HepG2 (cell line): ENCODE measurements around the gene KCNJ4. TPM values are rescaled to one million over a fixed set of nuclear protein-coding genes. Genes with fewer than 3 reads are reported as not detected.

Experiments used
- ATAC-seq: fragments of 200-7000 bp; cut with Tn5 transposase; 3 replicates; pipeline ENCODE4 v1.9.1; 2020; ENCODE audit warnings: mild to moderate bottlenecking, moderate library complexity
- BruUV-seq: library from RNA; stranded (reverse); fragments of 400-500 nt; replicated peaks from 2 replicates; lab custom pipeline; 2021; lab: Mats Ljungman, UMichigan
- CTCF ChIA-PET: fragments of 300-600 bp; formaldehyde crosslinking; extraction: SDS; loops from one replicate; lab custom pipeline; 2021; ENCODE audit warnings: low total read pairs, inconsistent platforms, low intra/inter-chr PET ratio; lab: Yijun Ruan, JAX
- POLR2A ChIA-PET: fragments of 350-600 bp; sonication (Branson Sonifier 250); formaldehyde crosslinking; loops from one replicate; lab custom pipeline; 2020; ENCODE audit warnings: antibody characterized with exemption, inconsistent platforms; lab: Yijun Ruan, JAX
- DNase-seq: peaks from one replicate; pipeline ENCODE4 v3.0.0-alpha.2; 2015; ENCODE audit warnings: low spot score
- FAIRE-seq: peaks from 3 replicates; lab custom pipeline; 2011; peaks lifted over from hg19 to GRCh38; lab: Jason Lieb, UNC
- H2AFZ ChIP-seq: one replicate; pipeline ENCODE4 v1.6.1; 2011; ENCODE audit warnings: low read length, inconsistent platforms
- H3K27ac ChIP-seq: fragments of 300-600 bp; 3 replicates; pipeline ENCODE4 v1.8.0; 2011; ENCODE audit warnings: mixed run types, mild to moderate bottlenecking, mixed read lengths, low read length, inconsistent platforms; ENCODE audit not compliant: insufficient read depth; ENCODE audit errors: extremely low read length
- H3K27me3 ChIP-seq, 2 experiments: fragments of 200-600 bp in 1 of 2; 2 replicates in 1 of 2; 3 replicates in 1 of 2; pipeline versions ENCODE4 v1.6.0 to v1.8.0; 2011; ENCODE audit warnings: low read length in 2 of 2, mild to moderate bottlenecking in 2 of 2, moderate library complexity in 2 of 2, inconsistent platforms in 1 of 2; ENCODE audit not compliant: insufficient read depth in 2 of 2, control insufficient read depth in 1 of 2
- H3K36me3 ChIP-seq, 2 experiments: fragments of 200-600 bp in 1 of 2; replicated peaks in 1 of 2; 2 replicates in 1 of 2; 3 replicates in 1 of 2; pipeline versions ENCODE4 v1.5.1 to v1.8.0; 2011; ENCODE audit warnings: low read length in 2 of 2, inconsistent platforms in 1 of 2; ENCODE audit not compliant: insufficient read depth in 2 of 2, control insufficient read depth in 1 of 2
- H3K4me1 ChIP-seq: 2 replicates; pipeline ENCODE4 v1.5.1; 2012; ENCODE audit warnings: low read length, inconsistent platforms; ENCODE audit not compliant: insufficient read depth
- H3K4me2 ChIP-seq: 2 replicates; pipeline ENCODE4 v1.6.0; 2011; ENCODE audit warnings: low read depth, low read length, inconsistent platforms
- H3K4me3 ChIP-seq, 3 experiments: fragments of 200-600 bp in 1 of 3; sonication (generic), shearing (Covaris generic) in 1 of 3; replicated peaks in 1 of 3; 2 replicates each; pipeline ENCODE4 v1.5.1; 2011 to 2016; ENCODE audit warnings: low read length in 3 of 3, inconsistent platforms in 2 of 3, low read depth in 2 of 3, mild to moderate bottlenecking in 2 of 3, control low read depth in 1 of 3, mixed read lengths in 1 of 3; ENCODE audit not compliant: insufficient read depth in 1 of 3
- H3K79me2 ChIP-seq: one replicate; pipeline ENCODE4 v1.6.1; 2011; ENCODE audit warnings: low read length, inconsistent platforms; ENCODE audit not compliant: insufficient read depth
- H3K9ac ChIP-seq: 2 replicates; pipeline ENCODE4 v1.6.0; 2011; ENCODE audit warnings: mild to moderate bottlenecking, low read depth, low read length, inconsistent platforms; ENCODE audit not compliant: insufficient read depth
- H3K9me3 ChIP-seq: 2 replicates; pipeline ENCODE4 v1.5.1; 2012; ENCODE audit warnings: mild to moderate bottlenecking, low read length
- H4K20me1 ChIP-seq: 2 replicates; pipeline ENCODE4 v1.6.0; 2011; ENCODE audit warnings: inconsistent platforms, mild to moderate bottlenecking, low read length, moderate library complexity; ENCODE audit not compliant: insufficient read depth
- ARID2 ChIP-seq: sonication (generic); formaldehyde crosslinking; IDR thresholded peaks from 2 replicates; pipeline ENCODE4 v1.8.1; 2022; ENCODE audit warnings: mild to moderate bottlenecking, missing genetic modification reagents, borderline replicate concordance
- CEBPG ChIP-seq: IDR thresholded peaks from 2 replicates; pipeline ENCODE4 v1.6.1; 2016
- CTCF ChIP-seq: sonication (generic); formaldehyde crosslinking; IDR thresholded peaks from 2 replicates; pipeline ENCODE4 v1.5.0; 2020; ENCODE audit warnings: mild to moderate bottlenecking, missing genetic modification reagents, moderate library complexity
- GABPB1 ChIP-seq: IDR thresholded peaks from 2 replicates; pipeline ENCODE4 v1.6.1; 2016; ENCODE audit warnings: mild to moderate bottlenecking, missing genetic modification reagents, moderate library complexity, missing compliant biosample characterization
- GLI4 ChIP-seq: sonication (generic); formaldehyde crosslinking; IDR thresholded peaks from 2 replicates; pipeline ENCODE4 v1.5.1; 2020; ENCODE audit warnings: missing genetic modification reagents, mild to moderate bottlenecking, moderate library complexity, borderline replicate concordance
- NONO ChIP-seq, 2 experiments: fragments of 450-650 bp in 1 of 2; sonication (generic) in 1 of 2; formaldehyde crosslinking in 1 of 2; IDR thresholded peaks in 1 of 2; conservative IDR thresholded peaks in 1 of 2; 2 replicates each; pipeline versions ENCODE4 v1.6.1 to v1.8.0; 2017 to 2022; ENCODE audit warnings: mild to moderate bottlenecking in 1 of 2, missing genetic modification reagents in 1 of 2, moderate library complexity in 1 of 2
- RXRA ChIP-seq: sonication (generic); formaldehyde crosslinking; IDR thresholded peaks from 2 replicates; pipeline ENCODE4 v1.5.1; 2020; ENCODE audit warnings: missing genetic modification reagents
- STAG1 ChIP-seq: sonication (generic); formaldehyde crosslinking; IDR thresholded peaks from 2 replicates; pipeline ENCODE4 v1.4.0; 2020; ENCODE audit warnings: missing genetic modification reagents
- TRIM24 ChIP-seq: sonication (generic); formaldehyde crosslinking; IDR thresholded peaks from 2 replicates; pipeline ENCODE4 v1.8.0; 2022; ENCODE audit warnings: mild to moderate bottlenecking, missing genetic modification reagents
- USF2 ChIP-seq, 2 experiments: sonication (generic) in 1 of 2; formaldehyde crosslinking in 1 of 2; IDR thresholded peaks; 2 replicates each; pipeline versions ENCODE4 v1.5.1 to v1.6.1; 2011 to 2020; ENCODE audit warnings: borderline replicate concordance in 1 of 2, low read depth in 1 of 2, low read length in 1 of 2, mild to moderate bottlenecking in 1 of 2, missing genetic modification reagents in 1 of 2, moderate library complexity in 1 of 2
- ZNF20 ChIP-seq: sonication (generic); formaldehyde crosslinking; IDR thresholded peaks from 2 replicates; pipeline ENCODE4 v1.4.0; 2020; ENCODE audit warnings: mild to moderate bottlenecking, moderate library complexity, missing genetic modification reagents
- ZNF263 ChIP-seq: sonication (generic); formaldehyde crosslinking; IDR thresholded peaks from 2 replicates; pipeline ENCODE4 v1.4.0; 2020; ENCODE audit warnings: missing genetic modification reagents
- WGBS: methylation state at CpG from one replicate; pipeline ENCODE4 v1.1.6; 2017; ENCODE audit warnings: low lambda C conversion rate; 5-methylcytosine and 5-hydroxymethylcytosine counted together
- in situ Hi-C: cut with HindIII; loops from 2 replicates; pipeline ENCODE4 v1.10.0; 2017; ENCODE audit warnings: low pct_unique_long_range_greater_than_20kb; ENCODE audit not compliant: extremely low pct_ligation_motif_present
- intact Hi-C: fragments of 100-400 bp; cut with micrococcal nuclease; formaldehyde crosslinking; loops from one replicate; pipeline ENCODE4 v1.10.0; 2022; ENCODE audit not compliant: unreplicated experiment
- polyA plus RNA-seq, 8 experiments: library from polyadenylated mRNA; depleted of rRNA in 3 of 8; stranded (reverse) in 7 of 8; unstranded in 1 of 8; fragments of >200 nt; fragmentation: Illumina TruSeq in 4 of 8; extraction: Trizol in 4 of 8; gene quantifications; 2 replicates each; pipeline versions ENCODE4 v1.2.1 to v1.2.3, GENCODE V29; 2011 to 2016; ENCODE audit warnings: low read depth in 4 of 8, missing spikeins in 1 of 8, mixed read lengths in 1 of 8; ENCODE audit not compliant: insufficient read depth in 1 of 8
- total RNA-seq, 5 experiments: library from RNA; depleted of rRNA; stranded (reverse); fragments of >200 nt; fragmentation: Illumina TruSeq; extraction: Trizol; gene quantifications; 2 replicates each; pipeline ENCODE4 v1.2.3, GENCODE V29; 2016; ENCODE audit warnings: low read depth in 1 of 5

The KCNJ4 gene
- total and polyA plus RNA-seq, 2 of the 13 experiments (the other 11 are each of a cell fraction or from before 2014, with no cell fraction given): not detected

- POLR2A ChIA-PET: interaction anchor here (0.6 kb wide), 1 partner anchor 245 kb away, joined by 3 read pairs; no protein-coding TSS in a partner anchor
- no peaks in the 10 kb centered on the region for H3K36me3 ChIP-seq
- H4K20me1 ChIP-seq: no peaks in the 10 kb centered on the region
- no peak overlapping the region for H3K27ac ChIP-seq
- 34% methylated on average over 12 of the region's 14 CpGs for WGBS
- CTCF ChIA-PET: no interaction called here
- H3K9ac ChIP-seq: no peak overlapping the region
- intact Hi-C loops: no loop called here
- FAIRE-seq: no peak
- BruUV-seq: no TSS peak
- H3K9me3 ChIP-seq: no peaks in the 10 kb centered on the region
- ATAC-seq: peak; percentile 56
- H3K79me2 ChIP-seq: no peaks in the 10 kb centered on the region
- no peak overlapping the region for H2AFZ ChIP-seq
- no peak for DNase-seq
- no peak overlapping the region for H3K4me3 ChIP-seq
- TF ChIP-seq STAG1 (CRISPR knock-in tag): peak; percentile 34
- peak; percentile 41; the same call in 1 of the 2 replicates for TF ChIP-seq CTCF (CRISPR knock-in tag)
- TF ChIP-seq NONO (IDR thresholded peaks at IDR 0.05): no peak
- no peak for TF ChIP-seq NONO (CRISPR knock-in tag; conservative IDR thresholded peaks at IDR 0.05)
- TF ChIP-seq GLI4: no peak
- TF ChIP-seq ZNF263: peak; percentile 94
- TF ChIP-seq, all 625 proteins: peak for 3
- peaks cover 9 to 60% of the 10 kb centered on the region in 2 experiments for H3K27me3 ChIP-seq
- in situ Hi-C loops: no loop called here
- H3K4me2 ChIP-seq: no peak overlapping the region
- peaks cover 6% of the 10 kb centered on the region; the same call in 1 of the 2 replicates for H3K4me1 ChIP-seq
These were observed 14.2 kb downstream of the KCNJ4 start for GRCh38 chr22:38440747-38441350.

- no peak for FAIRE-seq
- H2AFZ ChIP-seq: no peak overlapping the region
- no peaks in the 10 kb centered on the region for H4K20me1 ChIP-seq
- ATAC-seq: peak; percentile 38
- POLR2A ChIA-PET: no interaction called here
- H3K36me3 ChIP-seq: no peaks in the 10 kb centered on the region
- 19% methylated on average over 5 of the region's 9 CpGs for WGBS
- H3K27ac ChIP-seq: no peak overlapping the region
- peak; percentile 38 for DNase-seq
- H3K9me3 ChIP-seq: no peaks in the 10 kb centered on the region
- H3K4me1 ChIP-seq: peaks cover 8% of the 10 kb centered on the region; the same call in 1 of the 2 replicates
- in situ Hi-C loops: no loop called here
- no peak overlapping the region for H3K9ac ChIP-seq
- no TSS peak for BruUV-seq
- intact Hi-C loops: no loop called here
- H3K4me3 ChIP-seq: no peak overlapping the region
- no peaks in the 10 kb centered on the region for H3K79me2 ChIP-seq
- H3K27me3 ChIP-seq: peaks cover 2 to 33% of the 10 kb centered on the region in 2 experiments; a peak in 3 of 5 replicates
- no peak overlapping the region for H3K4me2 ChIP-seq
- CTCF ChIA-PET: no interaction called here
- TF ChIP-seq CEBPG (CRISPR knock-in tag): 0 out of 2 replicates have a peak, but pooled peaks have one; percentile 23
- no peak for TF ChIP-seq GABPB1 (CRISPR knock-in tag)
- TF ChIP-seq RXRA (CRISPR knock-in tag): no peak
- TF ChIP-seq ZNF20 (CRISPR knock-in tag): no peak
- TF ChIP-seq TRIM24 (CRISPR knock-in tag): peak; percentile 64; the same call in 1 of the 2 replicates
- no peak for TF ChIP-seq ARID2
- TF ChIP-seq USF2 (IDR thresholded peaks at IDR 0.05; ENCODE audit: low read depth, low read length): peak; percentile 42; the same call in 1 of the 2 replicates
- no peak for TF ChIP-seq USF2 (CRISPR knock-in tag; IDR thresholded peaks at IDR 0.05; ENCODE audit: borderline replicate concordance)
These were observed 17.6 kb downstream of the KCNJ4 start for GRCh38 chr22:38437416-38437815.
